OCI-LY7 (cell line): Measurements from ENCODE around the gene TPRKB. TPM values are rescaled to one million over a fixed set of nuclear protein-coding genes. Genes with fewer than 3 reads are reported as not detected.

ENCODE experiments used
- BruUV-seq: library from RNA; stranded (reverse); fragments of 400-500 nt; replicated peaks from 2 replicates; lab custom pipeline; 2021; lab: Mats Ljungman, UMichigan
- CTCF ChIA-PET: fragments of 300-600 bp; sonication (Branson Sonifier 250); formaldehyde crosslinking; loops from one replicate; lab custom pipeline; 2022; ENCODE audit warnings: antibody characterized with exemption; ENCODE audit not compliant: unreplicated experiment; lab: Charles Lee
- POLR2A ChIA-PET: fragments of 300-600 bp; sonication (Branson Sonifier 250); formaldehyde crosslinking; loops from one replicate; lab custom pipeline; 2022; ENCODE audit warnings: antibody characterized with exemption; lab: Charles Lee
- DNase-seq: peaks from one replicate; pipeline ENCODE4 v3.0.0-alpha.2; 2015; ENCODE audit warnings: low spot score
- H2AFZ ChIP-seq: fragments of 200-600 bp; sonication (generic), shearing (Covaris generic); 2 replicates; pipeline ENCODE4 v1.6.1; 2014; ENCODE audit warnings: mild to moderate bottlenecking, antibody characterized with exemption, low read length, moderate library complexity
- H3K27ac ChIP-seq: fragments of 200-600 bp; sonication (generic); 2 replicates; pipeline ENCODE4 v1.5.1; 2014; ENCODE audit warnings: mixed run types, low read depth, mild to moderate bottlenecking, moderate library complexity, low read length, inconsistent platforms; ENCODE audit not compliant: poor library complexity, severe bottlenecking
- H3K36me3 ChIP-seq: fragments of 200-600 bp; sonication (generic); 2 replicates; pipeline ENCODE4 v1.6.1; 2014; ENCODE audit warnings: mild to moderate bottlenecking, antibody characterized with exemption, low read length, moderate library complexity, mixed read lengths; ENCODE audit not compliant: insufficient read depth
- H3K4me1 ChIP-seq: fragments of 200-600 bp; sonication (generic); 2 replicates; pipeline ENCODE4 v1.5.1; 2014; ENCODE audit warnings: mild to moderate bottlenecking, low read length; ENCODE audit not compliant: insufficient read depth, poor library complexity, severe bottlenecking
- H3K4me2 ChIP-seq: fragments of 200-600 bp; sonication (generic); 2 replicates; pipeline ENCODE4 v1.6.1; 2014; ENCODE audit warnings: mild to moderate bottlenecking, low read length
- H3K4me3 ChIP-seq: fragments of 200-600 bp; sonication (generic); 2 replicates; pipeline ENCODE4 v1.5.1; 2014; ENCODE audit warnings: mild to moderate bottlenecking, low read depth, low read length; ENCODE audit not compliant: poor library complexity, severe bottlenecking
- H3K79me2 ChIP-seq: fragments of 200-600 bp; sonication (generic); 2 replicates; pipeline ENCODE4 v1.6.1; 2016; ENCODE audit warnings: low read depth, mild to moderate bottlenecking, low read length, moderate library complexity, mixed read lengths; ENCODE audit not compliant: insufficient read depth
- H3K9me2 ChIP-seq: fragments of 200-600 bp; sonication (generic); 2 replicates; pipeline ENCODE4 v1.6.1; 2016; ENCODE audit warnings: mild to moderate bottlenecking, low read length, mixed read lengths; ENCODE audit not compliant: insufficient read depth
- H3K9me3 ChIP-seq: fragments of 200-600 bp; sonication (generic); 2 replicates; pipeline ENCODE4 v1.6.1; 2014; ENCODE audit warnings: mild to moderate bottlenecking, mixed run types, low read length, mixed read lengths
- H4K20me1 ChIP-seq: fragments of 200-600 bp; sonication (generic); 2 replicates; pipeline ENCODE4 v1.6.1; 2014; ENCODE audit warnings: mild to moderate bottlenecking, antibody characterized with exemption, low read length, moderate library complexity, mixed read lengths; ENCODE audit not compliant: insufficient read depth
- CTCF ChIP-seq: fragments of 200-600 bp; sonication (generic); conservative IDR thresholded peaks from 2 replicates; pipeline ENCODE4 v1.5.1; 2014; ENCODE audit warnings: mild to moderate bottlenecking, antibody characterized with exemption, low read length, moderate library complexity, mixed read lengths
- EZH2phosphoT487 ChIP-seq: fragments of 200-600 bp; sonication (generic); IDR thresholded peaks from 2 replicates; pipeline ENCODE4 v1.6.1; 2018; ENCODE audit warnings: low read depth, borderline replicate concordance, mild to moderate bottlenecking, mixed run types, antibody characterized with exemption, low read length, moderate library complexity, mixed read lengths
- intact Hi-C: fragments of 100-400 bp; cut with micrococcal nuclease; formaldehyde crosslinking; loops from one replicate; pipeline ENCODE4 v1.10.0; 2022; ENCODE audit not compliant: unreplicated experiment
- total RNA-seq, 2 experiments: library from RNA; depleted of rRNA in 1 of 2; stranded (reverse); fragments of >200 nt in 1 of 2; shearing (Covaris generic) in 1 of 2; gene quantifications; 2 replicates each; pipeline ENCODE4 v1.2.3, GENCODE V29; 2014 to 2022

The TPRKB gene
- total RNA-seq, 2 experiments from 2014 or later, result 29.3 to 51.4 TPM

GRCh38 chr2:73746877-73747208, 9.7 kb upstream of the TPRKB start:
- CTCF ChIA-PET, result no interaction called here
- intact Hi-C loops, result no loop called here

GRCh38 chr2:73746015-73746876, 9.1 kb upstream of the TPRKB start:
- Histone ChIP-seq H3K9me3 (no peaks in the 10 kb centered on the region), H3K79me2 (no peaks in the 10 kb centered on the region), H2AFZ (no peak overlapping the region), H3K4me3 (no peak overlapping the region), H3K27ac (no peak overlapping the region), H3K36me3 (peaks cover 19% of the 10 kb centered on the region), H3K4me2 (no peak overlapping the region), H4K20me1 (no peaks in the 10 kb centered on the region), H3K4me1 (no peaks in the 10 kb centered on the region), H3K9me2 (no peaks in the 10 kb centered on the region)
- DNase-seq, result no peak
- ChIA-PET POLR2A (interaction anchor here (1.1 kb wide), 1 partner anchor 432 kb away, joined by 5 read pairs; the partner anchor contains the start of gene MOB1A), CTCF (no interaction called here)
- intact Hi-C loops, result no loop called here
- BruUV-seq, result no TSS peak
- TF ChIP-seq EZH2phosphoT487 (no peak), CTCF (0 out of 2 replicates have a peak, but pooled peaks have one; percentile 15)

More at GRCh38 chr2:73746877-73747208, 9.7 kb upstream of the TPRKB start:
- POLR2A ChIA-PET, result interaction anchor here (1.1 kb wide), 1 partner anchor 431 kb away, joined by 5 read pairs; the partner anchor contains the start of gene MOB1A
- Histone ChIP-seq H3K27ac (no peak overlapping the region), H3K9me3 (no peaks in the 10 kb centered on the region), H3K36me3 (peaks cover 19% of the 10 kb centered on the region), H3K4me3 (no peak overlapping the region), H2AFZ (no peak overlapping the region), H3K9me2 (no peaks in the 10 kb centered on the region), H3K79me2 (no peaks in the 10 kb centered on the region), H3K4me2 (no peak overlapping the region), H4K20me1 (no peaks in the 10 kb centered on the region), H3K4me1 (no peaks in the 10 kb centered on the region)
- BruUV-seq, result no TSS peak
- TF ChIP-seq EZH2phosphoT487 (no peak), CTCF (no peak)
- DNase-seq, result no peak

GRCh38 chr2:73740767-73741166, 3.6 kb upstream of the TPRKB start:
- H4K20me1 ChIP-seq, result peaks cover 3% of the 10 kb centered on the region; the same call in 1 of the 2 replicates
- CTCF ChIA-PET, result no interaction called here
- no peak overlapping the region for H3K4me2 ChIP-seq
- BruUV-seq, result no TSS peak
- H3K9me2 ChIP-seq, result 0 out of 2 replicates have a peak, but pooled peaks cover 3% of the 10 kb centered on the region
- DNase-seq, result no peak
- no peak overlapping the region for H3K27ac ChIP-seq
- peaks cover 8% of the 10 kb centered on the region for H3K4me1 ChIP-seq
- H3K4me3 ChIP-seq, result no peak overlapping the region
- POLR2A ChIA-PET, result no interaction called here
- H3K79me2 ChIP-seq, result peaks cover 13% of the 10 kb centered on the region
- peaks cover 10% of the 10 kb centered on the region; the same call in 1 of the 2 replicates for H3K9me3 ChIP-seq
- intact Hi-C loops, result no loop called here
- H3K36me3 ChIP-seq, result peaks cover 8% of the 10 kb centered on the region; the same call in 1 of the 2 replicates
- no peak for TF ChIP-seq EZH2phosphoT487
- TF ChIP-seq CTCF, result no peak
- H2AFZ ChIP-seq, result no peak overlapping the region
